Smooth muscle cell (in vitro differentiated cells): Measurements from ENCODE around the gene PLEKHG3. TPM values are rescaled to one million over a fixed set of nuclear protein-coding genes. Genes with fewer than 3 reads are reported as not detected.

ENCODE experiments used
- DNase-seq: peaks from one replicate; lab custom pipeline; 2025; ENCODE audit not compliant: unreplicated experiment; lab: John Stamatoyannopoulos, UW
- H2AFZ ChIP-seq: fragments of 200-600 bp; sonication (generic); 2 replicates; pipeline ENCODE4 v1.6.0; 2016; ENCODE audit warnings: antibody characterized with exemption, low read depth, mild to moderate bottlenecking
- H3F3A ChIP-seq: fragments of 200-600 bp; sonication (generic); 2 replicates; pipeline ENCODE4 v1.6.0; 2017; ENCODE audit warnings: antibody characterized with exemption, low read depth
- H3K27ac ChIP-seq: fragments of 200-600 bp; sonication (generic); 2 replicates; pipeline ENCODE4 v1.5.1; 2016; ENCODE audit warnings: low read depth, mild to moderate bottlenecking
- H3K27me3 ChIP-seq: fragments of 200-600 bp; sonication (generic); 2 replicates; pipeline ENCODE4 v1.6.1; 2016; ENCODE audit warnings: low read depth, mild to moderate bottlenecking
- H3K36me3 ChIP-seq: fragments of 200-600 bp; sonication (generic); 2 replicates; pipeline ENCODE4 v1.5.1; 2016; ENCODE audit warnings: low read depth
- H3K4me1 ChIP-seq: fragments of 200-600 bp; sonication (generic); 2 replicates; pipeline ENCODE4 v1.5.1; 2016; ENCODE audit warnings: low read depth
- H3K4me2 ChIP-seq: fragments of 200-600 bp; sonication (generic); 2 replicates; pipeline ENCODE4 v1.6.0; 2016; ENCODE audit warnings: mild to moderate bottlenecking
- H3K4me3 ChIP-seq: fragments of 200-600 bp; sonication (generic); 2 replicates; pipeline ENCODE4 v1.5.1; 2016; ENCODE audit warnings: mild to moderate bottlenecking
- H3K79me2 ChIP-seq: fragments of 200-600 bp; sonication (generic); 2 replicates; pipeline ENCODE4 v1.6.0; 2016; ENCODE audit warnings: low read depth, mild to moderate bottlenecking
- H3K9ac ChIP-seq: fragments of 200-600 bp; sonication (generic); 2 replicates; pipeline ENCODE4 v1.6.0; 2016; ENCODE audit warnings: low read depth
- H3K9me3 ChIP-seq: fragments of 200-600 bp; sonication (generic); replicated peaks from 2 replicates; pipeline ENCODE4 v1.5.1; 2016; ENCODE audit warnings: low read depth
- H4K20me1 ChIP-seq: fragments of 200-600 bp; sonication (generic); 2 replicates; pipeline ENCODE4 v1.6.0; 2016; ENCODE audit warnings: low read depth
- CTCF ChIP-seq: fragments of 200-600 bp; sonication (generic); IDR thresholded peaks from 2 replicates; pipeline ENCODE4 v1.5.1; 2017; ENCODE audit warnings: borderline replicate concordance, mild to moderate bottlenecking, antibody characterized with exemption; ENCODE audit not compliant: insufficient read depth, poor library complexity, severe bottlenecking
- WGBS: methylation state at CpG from one replicate; pipeline ENCODE4 v1.1.7; 2016; ENCODE audit warnings: low lambda C conversion rate; 5-methylcytosine and 5-hydroxymethylcytosine counted together
- polyA plus RNA-seq: library from polyadenylated mRNA; unstranded; fragments of >200 nt; fragmentation: Nextera tagmentation; extraction: Ambion mirVana; gene quantifications from 2 replicates; pipeline ENCODE4 v1.2.1, GENCODE V29; 2016
- total RNA-seq: library from RNA; depleted of rRNA; stranded (reverse); fragments of >200 nt; gene quantifications from 2 replicates; pipeline ENCODE4 v1.2.3, GENCODE V29; 2014

PLEKHG3 gene
- total and polyA plus RNA-seq, 2 experiments from 2014 or later: 17.6 to 18.3 TPM

- Histone ChIP-seq H3F3A (peaks cover 4% of the 10 kb centered on the region), H3K79me2 (peaks cover 77% of the 10 kb centered on the region), H4K20me1 (no peaks in the 10 kb centered on the region), H3K9me3 (no peaks in the 10 kb centered on the region), H3K36me3 (no peaks in the 10 kb centered on the region), H3K4me3 (no peak overlapping the region), H3K27me3 (no peaks in the 10 kb centered on the region), H3K4me1 (peaks cover 50% of the 10 kb centered on the region), H2AFZ (no peak overlapping the region), H3K9ac (peak overlapping the region; percentile 61), H3K4me2 (peak overlapping the region; percentile 19), H3K27ac (peak overlapping the region; percentile 80)
- TF ChIP-seq CTCF: no peak
- WGBS: 45% methylated on average over 7 of the region's 7 CpGs
- DNase-seq: no peak
Measured at GRCh38 chr14:64720131-64720576, 15.9 kb downstream of the PLEKHG3 start.

DNA sequence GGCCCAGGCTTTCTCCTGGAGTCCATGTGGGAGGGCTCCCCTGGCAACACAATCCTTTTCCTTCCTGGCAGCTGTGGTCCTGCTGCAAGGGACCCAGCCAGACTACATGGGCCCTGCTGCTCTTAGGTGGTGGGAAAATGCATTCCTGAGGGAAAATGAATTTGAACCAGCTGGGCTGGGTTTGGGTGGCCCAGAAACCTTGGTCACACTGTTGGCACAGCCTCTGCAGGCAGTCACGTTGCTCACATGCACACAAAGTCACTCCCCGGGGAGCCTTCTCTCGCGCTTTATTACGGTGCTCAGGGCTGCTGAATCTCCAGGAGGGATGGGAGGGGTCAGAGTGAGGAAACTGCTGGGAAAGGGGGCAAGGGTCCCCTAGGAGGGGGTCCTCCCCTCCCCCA lies 17.2 kb downstream of the PLEKHG3 start:
- Histone ChIP-seq H3K4me3 (no peak overlapping the region), H3K27ac (peak overlapping the region; percentile 80), H2AFZ (no peak overlapping the region), H4K20me1 (peaks cover 11% of the 10 kb centered on the region), H3K4me1 (peaks cover 52% of the 10 kb centered on the region), H3F3A (no peaks in the 10 kb centered on the region), H3K4me2 (peak overlapping the region; percentile 19), H3K9me3 (no peaks in the 10 kb centered on the region), H3K9ac (peak overlapping the region; percentile 28), H3K27me3 (no peaks in the 10 kb centered on the region), H3K79me2 (peaks cover 77% of the 10 kb centered on the region), H3K36me3 (no peaks in the 10 kb centered on the region)
- no peak for TF ChIP-seq CTCF
- WGBS: 43% methylated on average over 5 of the region's 5 CpGs
- DNase-seq: no peak

GRCh38 chr14:64721899-64722298 lies 17.7 kb downstream of the PLEKHG3 start:
- H3K36me3 ChIP-seq: no peaks in the 10 kb centered on the region
- H3F3A ChIP-seq: no peaks in the 10 kb centered on the region
- 86% methylated on average over 9 of the region's 9 CpGs for WGBS
- no peaks in the 10 kb centered on the region for H3K9me3 ChIP-seq
- peak overlapping the region; percentile 80 for H3K27ac ChIP-seq
- H3K9ac ChIP-seq: no peak overlapping the region
- H3K4me1 ChIP-seq: peaks cover 50% of the 10 kb centered on the region
- peaks cover 74% of the 10 kb centered on the region for H3K79me2 ChIP-seq
- H3K4me3 ChIP-seq: no peak overlapping the region
- no peak overlapping the region for H2AFZ ChIP-seq
- H4K20me1 ChIP-seq: peaks cover 16% of the 10 kb centered on the region
- no peak for TF ChIP-seq CTCF
- no peaks in the 10 kb centered on the region for H3K27me3 ChIP-seq
- DNase-seq: no peak
- H3K4me2 ChIP-seq: no peak overlapping the region

DNA sequence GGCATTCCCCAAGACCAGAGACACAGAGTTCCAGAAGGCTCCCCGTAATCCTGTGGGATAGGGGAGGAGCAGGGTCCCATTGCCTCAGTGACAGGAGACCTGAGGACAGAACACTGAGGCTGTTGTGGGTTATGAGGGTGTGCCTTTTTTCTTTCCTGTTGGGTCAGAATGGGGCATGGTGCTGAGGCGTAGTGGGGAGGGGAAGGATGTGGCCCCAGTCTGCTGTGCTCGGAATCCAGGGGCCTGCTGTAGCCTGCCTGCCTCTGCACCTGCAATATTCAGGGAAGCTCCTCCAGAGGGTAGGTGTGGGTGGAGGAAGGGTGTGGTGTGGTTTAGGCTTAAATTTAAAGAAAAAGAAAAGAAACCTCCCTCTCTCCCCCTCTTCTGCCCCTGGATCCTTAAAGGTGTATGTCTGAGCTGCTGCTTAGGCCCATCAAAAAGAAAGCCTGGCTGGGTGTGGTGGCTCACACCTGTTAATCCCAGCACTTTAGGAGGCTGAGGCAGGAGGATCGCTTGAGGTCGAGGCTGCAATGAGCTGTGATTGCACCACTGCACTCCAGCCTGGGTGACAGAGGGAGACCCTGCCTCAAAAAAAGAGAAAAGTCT lies 18.7 kb downstream of the PLEKHG3 start:
- 88% methylated on average over 5 of the region's 5 CpGs for WGBS
- H3K27me3 ChIP-seq: no peaks in the 10 kb centered on the region
- no peak overlapping the region for H3K4me2 ChIP-seq
- peaks cover 19% of the 10 kb centered on the region for H4K20me1 ChIP-seq
- H3K4me3 ChIP-seq: no peak overlapping the region
- no peak for TF ChIP-seq CTCF
- H3K9ac ChIP-seq: no peak overlapping the region
- H3K9me3 ChIP-seq: no peaks in the 10 kb centered on the region
- peak overlapping the region; percentile 23 for H3K27ac ChIP-seq
- DNase-seq: no peak
- H3K36me3 ChIP-seq: no peaks in the 10 kb centered on the region
- H3F3A ChIP-seq: no peaks in the 10 kb centered on the region
- peaks cover 68% of the 10 kb centered on the region for H3K79me2 ChIP-seq
- H3K4me1 ChIP-seq: peaks cover 42% of the 10 kb centered on the region
- no peak overlapping the region for H2AFZ ChIP-seq
